Endothelial cell (in vitro differentiated cells): ENCODE data around the gene DDIT4. TPM values are rescaled to one million over a fixed set of nuclear protein-coding genes. Genes with fewer than 3 reads are reported as not detected.
"Not testable (repeated sequence)": the region's sequence is repeated elsewhere in the genome, so short reads cannot be mapped to it uniquely, and the experiment has no call there.

Experiments
- DNase-seq: peaks from one replicate; pipeline ENCODE4 v3.0.0; 2021; ENCODE audit warnings: low spot score
- H3K27ac Mint-ChIP-seq: one replicate; pipeline ENCODE4 v1.8.0; 2021; ENCODE audit warnings: mixed read lengths, inconsistent platforms; ENCODE audit not compliant: unreplicated experiment
- H3K27me3 Mint-ChIP-seq: one replicate; pipeline ENCODE4 v1.8.0; 2021; ENCODE audit warnings: mild to moderate bottlenecking, moderate library complexity, mixed read lengths, inconsistent platforms; ENCODE audit not compliant: unreplicated experiment
- H3K36me3 Mint-ChIP-seq: one replicate; pipeline ENCODE4 v1.8.0; 2021; ENCODE audit warnings: mild to moderate bottlenecking, low read depth, mixed read lengths, inconsistent platforms; ENCODE audit not compliant: unreplicated experiment
- H3K4me1 Mint-ChIP-seq: one replicate; pipeline ENCODE4 v1.8.0; 2021; ENCODE audit warnings: mild to moderate bottlenecking, mixed read lengths, inconsistent platforms; ENCODE audit not compliant: unreplicated experiment
- H3K4me3 Mint-ChIP-seq: one replicate; pipeline ENCODE4 v1.8.0; 2021; ENCODE audit warnings: mild to moderate bottlenecking, mixed read lengths, inconsistent platforms; ENCODE audit not compliant: unreplicated experiment
- H3K9me3 Mint-ChIP-seq: one replicate; pipeline ENCODE4 v1.8.0; 2021; ENCODE audit warnings: mixed read lengths, inconsistent platforms; ENCODE audit not compliant: unreplicated experiment
- long read RNA-seq: library from polyadenylated mRNA; unstranded; transcript quantifications from one replicate; pipeline ENCODE4 v2.0.0, GENCODE V29; 2020; ENCODE audit not compliant: unreplicated experiment
- total RNA-seq: library from RNA; stranded (reverse); fragmentation: NEBNext Ultra II Directional; extraction: Animal tissue kit (Norgen Biotek cat#: 25700); gene quantifications from one replicate; pipeline ENCODE4 v1.2.1, GENCODE V29; 2021; ENCODE audit not compliant: unreplicated experiment
- TF ChIP-seq, protein P1 (sequence below): fragments of 200-600 bp; sonication (generic); IDR thresholded peaks from one replicate; pipeline ENCODE4 v1.5.0; 2021; ENCODE audit warnings: antibody characterized with exemption; ENCODE audit not compliant: unreplicated experiment

DDIT4 gene, protein sequence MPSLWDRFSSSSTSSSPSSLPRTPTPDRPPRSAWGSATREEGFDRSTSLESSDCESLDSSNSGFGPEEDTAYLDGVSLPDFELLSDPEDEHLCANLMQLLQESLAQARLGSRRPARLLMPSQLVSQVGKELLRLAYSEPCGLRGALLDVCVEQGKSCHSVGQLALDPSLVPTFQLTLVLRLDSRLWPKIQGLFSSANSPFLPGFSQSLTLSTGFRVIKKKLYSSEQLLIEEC
- 32.4 TPM for total RNA-seq
- long read RNA-seq, transcript DDIT4-201 (3 exons, 1,748 nt), result major isoform, 35 of 36 reads
- long read RNA-seq, partial matches to known transcripts, result 0 of 36 reads
- long read RNA-seq, other reads (novel, unspliced or antisense), result 0 of 36 reads

DNA sequence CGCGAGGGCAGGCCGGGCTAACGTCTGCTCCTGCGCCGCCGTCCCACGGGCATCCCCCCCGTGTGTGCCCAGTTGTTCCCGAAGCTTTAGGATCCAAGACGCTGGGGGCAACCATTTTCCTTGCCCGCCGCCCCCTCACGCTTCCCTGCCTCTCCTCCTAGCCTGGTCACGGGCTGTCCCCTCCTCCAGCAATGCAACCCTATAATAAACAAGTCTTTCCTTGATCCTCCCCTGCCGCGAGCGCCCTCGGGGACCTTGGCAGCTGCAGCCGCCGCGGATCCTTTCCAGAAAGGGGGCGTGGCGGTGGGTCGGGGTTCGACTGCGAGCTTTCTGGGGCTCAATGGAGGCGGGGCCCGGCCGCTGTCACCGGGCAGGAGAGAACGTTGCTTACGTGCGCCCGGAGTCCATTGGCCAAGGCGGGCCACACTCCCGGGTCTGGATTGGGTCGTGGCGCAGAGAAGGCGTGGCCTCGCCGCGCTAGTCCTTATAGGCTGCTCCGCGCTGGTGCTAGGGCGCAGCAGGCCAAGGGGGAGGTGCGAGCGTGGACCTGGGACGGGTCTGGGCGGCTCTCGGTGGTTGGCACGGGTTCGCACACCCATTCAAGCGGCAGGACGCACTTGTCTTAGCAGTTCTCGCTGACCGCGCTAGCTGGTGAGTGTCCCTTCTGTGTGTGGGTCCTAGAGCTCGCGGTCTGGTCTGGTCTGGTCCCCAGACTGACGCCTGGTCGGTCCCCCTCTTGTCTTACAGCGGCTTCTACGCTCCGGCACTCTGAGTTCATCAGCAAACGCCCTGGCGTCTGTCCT, at the start of gene DDIT4:
Gene DDIT4 (plus strand): TSS at position 515 of the 803 bp plus-strand sequence. CDS start 293 bp downstream, outside the sequence.
- H3K36me3 Mint-ChIP-seq, result peaks cover 8% of the 10 kb centered on the region
- H3K4me1 Mint-ChIP-seq, result peaks cover 34% of the 10 kb centered on the region
- no peaks in the 10 kb centered on the region for H3K9me3 Mint-ChIP-seq
- H3K27me3 Mint-ChIP-seq, result peaks cover 12% of the 10 kb centered on the region
- TF ChIP-seq, protein P1, sequence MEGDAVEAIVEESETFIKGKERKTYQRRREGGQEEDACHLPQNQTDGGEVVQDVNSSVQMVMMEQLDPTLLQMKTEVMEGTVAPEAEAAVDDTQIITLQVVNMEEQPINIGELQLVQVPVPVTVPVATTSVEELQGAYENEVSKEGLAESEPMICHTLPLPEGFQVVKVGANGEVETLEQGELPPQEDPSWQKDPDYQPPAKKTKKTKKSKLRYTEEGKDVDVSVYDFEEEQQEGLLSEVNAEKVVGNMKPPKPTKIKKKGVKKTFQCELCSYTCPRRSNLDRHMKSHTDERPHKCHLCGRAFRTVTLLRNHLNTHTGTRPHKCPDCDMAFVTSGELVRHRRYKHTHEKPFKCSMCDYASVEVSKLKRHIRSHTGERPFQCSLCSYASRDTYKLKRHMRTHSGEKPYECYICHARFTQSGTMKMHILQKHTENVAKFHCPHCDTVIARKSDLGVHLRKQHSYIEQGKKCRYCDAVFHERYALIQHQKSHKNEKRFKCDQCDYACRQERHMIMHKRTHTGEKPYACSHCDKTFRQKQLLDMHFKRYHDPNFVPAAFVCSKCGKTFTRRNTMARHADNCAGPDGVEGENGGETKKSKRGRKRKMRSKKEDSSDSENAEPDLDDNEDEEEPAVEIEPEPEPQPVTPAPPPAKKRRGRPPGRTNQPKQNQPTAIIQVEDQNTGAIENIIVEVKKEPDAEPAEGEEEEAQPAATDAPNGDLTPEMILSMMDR, result no peak
- peak within 1 kb of the TSS; percentile 92 for H3K4me3 Mint-ChIP-seq
- peak; percentile 96 for DNase-seq
- no peak within 1 kb of the TSS for H3K27ac Mint-ChIP-seq

DNA sequence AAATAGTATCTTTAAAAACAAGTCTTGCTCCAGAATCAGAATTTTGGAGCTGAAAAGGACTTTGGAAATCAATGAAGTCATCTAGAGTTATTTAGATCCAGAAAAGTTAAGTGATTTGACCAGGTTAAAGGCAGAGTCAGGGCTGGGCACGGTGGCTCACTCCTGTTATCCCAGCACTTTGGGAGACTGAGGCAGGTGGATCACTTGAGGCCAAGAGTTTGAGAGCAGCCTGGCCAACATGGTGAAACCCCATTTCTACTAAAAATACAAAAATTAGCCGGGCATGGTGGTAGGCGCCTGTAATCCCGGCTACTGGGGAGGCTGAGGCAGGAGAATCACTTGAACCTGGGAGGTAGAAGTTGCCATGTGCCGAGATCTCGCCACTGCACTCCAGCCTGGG, 49.5 kb upstream of the DDIT4 start:
- DNase-seq, H3K4me1 Mint-ChIP-seq, H3K27me3 Mint-ChIP-seq, H3K9me3 Mint-ChIP-seq, H3K4me3 Mint-ChIP-seq, H3K36me3 Mint-ChIP-seq, H3K27ac Mint-ChIP-seq: not testable (repeated sequence)

DNA sequence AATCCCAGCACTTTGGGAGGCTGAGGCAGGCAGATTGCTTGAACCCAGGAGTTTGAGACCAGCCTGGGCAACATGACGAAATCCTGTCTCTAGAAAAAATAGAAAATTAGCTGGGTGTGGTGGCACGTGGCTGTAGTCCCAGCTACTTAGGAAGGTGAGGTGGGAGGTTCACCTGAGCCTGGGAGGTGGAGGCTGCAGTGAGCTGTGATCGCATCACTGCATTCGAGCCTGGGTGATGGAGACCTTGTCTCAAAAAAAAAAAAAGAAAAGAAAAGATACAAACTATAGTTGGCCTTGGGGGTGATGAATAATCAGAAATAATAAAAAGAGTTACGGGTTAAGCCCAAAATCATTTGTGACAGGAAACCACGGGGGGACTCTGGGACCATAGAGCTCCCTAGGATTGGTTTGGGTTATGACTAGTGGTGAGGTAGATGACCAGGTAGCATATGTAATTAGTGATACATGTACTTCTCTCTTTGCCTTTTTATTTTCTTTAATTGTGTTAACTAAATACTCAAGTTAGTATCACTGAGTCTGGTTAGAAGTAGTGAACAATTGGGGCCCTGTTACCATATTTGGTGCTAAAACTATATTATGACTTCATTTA, 47.2 kb upstream of the DDIT4 start:
- Mint-ChIP-seq H3K4me3 (no peak overlapping the region), H3K4me1 (peaks cover 5% of the 10 kb centered on the region), H3K27me3 (no peaks in the 10 kb centered on the region), H3K36me3 (peaks cover 3% of the 10 kb centered on the region), H3K9me3 (no peaks in the 10 kb centered on the region), H3K27ac (no peak overlapping the region)
- DNase-seq, result no peak
- TF ChIP-seq, protein P1, result no peak

DNA sequence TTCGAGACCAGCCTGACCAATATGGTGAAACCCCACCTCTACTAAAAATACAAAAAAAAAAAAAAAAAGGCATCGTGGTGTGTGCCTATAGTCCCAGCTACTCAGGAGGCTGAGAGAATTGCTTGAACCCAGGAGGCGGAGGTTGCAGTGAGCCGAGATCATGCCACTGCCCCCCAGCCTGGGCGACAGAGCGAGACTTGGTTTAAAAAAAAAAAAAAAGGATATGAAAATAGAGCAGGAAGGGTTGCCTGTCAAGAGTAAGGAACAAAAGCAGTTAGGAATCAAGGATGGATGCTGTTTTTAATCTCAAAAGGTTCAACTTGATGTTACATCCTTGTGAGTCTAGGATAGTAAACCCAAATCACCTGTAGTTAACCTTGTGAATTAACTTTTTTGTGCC, 45.9 kb upstream of the DDIT4 start:
- TF ChIP-seq, protein P1, result no peak
- no peak for DNase-seq
- no peaks in the 10 kb centered on the region for H3K9me3 Mint-ChIP-seq
- H3K4me1 Mint-ChIP-seq, result peaks cover 5% of the 10 kb centered on the region
- H3K27me3 Mint-ChIP-seq, result no peaks in the 10 kb centered on the region
- no peak overlapping the region for H3K4me3 Mint-ChIP-seq
- peaks cover 4% of the 10 kb centered on the region for H3K36me3 Mint-ChIP-seq
- no peak overlapping the region for H3K27ac Mint-ChIP-seq

DNA sequence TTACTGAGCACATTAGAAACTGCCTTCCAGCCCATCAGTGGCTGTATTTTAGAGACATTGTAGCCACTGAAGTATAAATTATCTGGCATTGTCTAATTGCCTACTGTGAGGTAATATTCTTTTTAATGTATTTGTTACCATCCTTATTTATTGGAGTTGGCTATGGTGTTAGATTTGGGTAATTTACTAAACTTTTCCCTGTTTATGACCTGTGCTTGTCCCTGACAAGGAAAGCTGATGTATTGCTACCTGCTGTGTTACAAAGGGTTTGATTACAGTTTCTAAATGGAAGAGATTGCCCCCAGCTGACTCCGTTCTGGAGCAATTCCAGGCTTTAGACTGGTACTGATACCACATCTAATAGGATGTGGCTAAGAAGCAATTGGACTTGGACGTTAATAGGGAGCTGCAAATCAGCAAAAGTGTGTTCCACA, 45.4 kb upstream of the DDIT4 start:
- DNase-seq, result no peak
- H3K27ac Mint-ChIP-seq, result no peak overlapping the region
- H3K4me1 Mint-ChIP-seq, result peaks cover 4% of the 10 kb centered on the region
- TF ChIP-seq, protein P1, result no peak
- H3K27me3 Mint-ChIP-seq, result no peaks in the 10 kb centered on the region
- H3K9me3 Mint-ChIP-seq, result no peaks in the 10 kb centered on the region
- H3K36me3 Mint-ChIP-seq, result peaks cover 9% of the 10 kb centered on the region
- no peak overlapping the region for H3K4me3 Mint-ChIP-seq
